NOMO-1 (cell line): ENCODE data around the gene TMEM178B.

Experiments used
- DNase-seq, 2 experiments: peaks; one replicate each; lab custom pipeline; 2025; ENCODE audit not compliant: unreplicated experiment in 2 of 2; lab: John Stamatoyannopoulos, UW

Gene TMEM178B

DNA sequence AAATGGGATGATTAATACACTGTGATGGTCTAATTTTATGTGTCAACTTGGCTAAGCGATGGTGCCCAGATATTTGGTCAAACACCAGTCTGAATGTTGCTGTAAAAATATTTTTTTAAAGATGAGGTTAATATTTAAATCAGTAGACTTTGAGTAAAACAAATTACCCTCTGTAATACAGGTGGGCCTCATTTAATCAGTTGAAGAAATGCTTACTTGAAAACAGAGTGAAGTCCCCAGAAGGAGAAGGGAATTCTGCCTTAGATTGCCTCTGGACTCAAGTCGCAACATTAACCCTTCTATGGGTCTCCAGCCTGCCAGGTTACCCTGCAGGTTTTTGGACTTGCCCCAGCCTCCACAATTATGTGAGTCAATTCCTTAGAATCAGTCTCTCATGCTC lies 427.6 kb downstream of the TMEM178B start:
- DNase-seq, result no peak

DNA sequence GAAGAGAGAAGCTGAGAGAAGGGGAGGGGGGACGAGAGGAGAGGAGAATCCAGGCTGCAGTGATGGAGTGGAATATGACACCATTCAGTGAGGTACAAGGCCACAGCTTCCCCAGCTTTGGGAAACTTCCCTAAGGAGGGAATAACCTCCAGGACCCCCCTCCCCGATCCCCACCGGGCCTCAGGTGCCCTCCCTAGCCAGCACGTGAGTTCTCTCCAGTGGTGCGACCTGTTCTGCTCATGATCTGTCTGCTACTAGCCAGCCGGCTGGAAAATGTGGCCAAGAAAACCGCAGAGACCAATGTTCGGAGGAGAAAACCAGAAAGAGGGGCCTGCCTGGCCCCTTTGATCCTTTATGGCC lies 437.4 kb downstream of the TMEM178B start:
- DNase-seq, result no peak

DNA sequence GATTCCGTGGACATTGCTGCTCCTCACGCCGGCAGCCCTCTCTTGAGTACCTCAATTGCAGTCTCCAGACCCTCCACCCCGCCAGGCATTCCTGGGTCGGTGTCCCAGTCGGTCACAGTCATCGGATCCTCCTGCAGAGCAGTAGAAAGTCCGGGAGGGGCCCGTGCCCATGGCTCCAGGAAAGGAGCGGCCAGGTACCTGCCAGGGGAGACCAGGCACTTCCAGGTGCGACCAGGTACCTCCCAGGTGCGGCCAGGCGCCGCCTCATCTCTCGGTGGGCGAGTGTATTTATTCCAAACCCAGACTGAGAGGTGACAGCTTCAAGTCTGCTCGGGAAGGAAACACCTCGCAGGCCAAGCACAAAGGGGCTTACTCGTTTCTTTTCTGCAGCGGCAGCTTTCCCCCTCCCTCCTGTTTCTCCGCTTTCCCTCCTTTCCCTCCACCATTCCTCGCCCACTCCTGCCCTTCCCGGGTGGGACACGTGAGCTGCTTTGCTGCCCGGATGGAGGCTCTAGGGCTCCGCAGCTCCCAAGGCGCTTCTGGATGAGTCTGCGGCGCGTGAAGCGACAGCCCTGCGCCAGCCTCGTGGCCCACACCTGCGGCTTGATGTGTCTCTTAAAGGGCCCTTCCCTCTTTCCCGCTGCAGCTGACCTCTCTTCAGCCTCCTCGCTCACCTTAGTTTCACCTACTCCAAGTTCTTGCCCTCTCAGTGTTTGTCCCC lies 438.0 kb downstream of the TMEM178B start:
- DNase-seq, result no peak

DNA sequence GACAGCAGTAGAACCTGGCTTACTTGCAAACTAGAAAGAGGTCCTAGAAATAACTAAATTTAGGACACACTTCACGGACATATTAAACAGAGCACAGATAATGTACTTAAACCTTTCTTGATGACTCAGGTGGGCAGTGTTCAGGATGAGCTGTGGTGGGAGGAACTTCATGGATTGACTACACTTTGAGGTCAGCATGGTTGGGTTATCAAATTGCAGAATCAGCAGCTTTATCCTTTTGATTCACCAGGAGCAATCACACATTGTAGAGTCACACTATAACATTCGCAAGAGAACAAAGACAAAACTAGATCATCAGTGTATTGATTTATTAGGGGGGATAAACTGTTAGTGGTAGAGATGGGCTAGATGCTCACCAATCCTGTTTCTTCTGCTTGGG lies 438.7 kb downstream of the TMEM178B start:
- DNase-seq, result no peak

DNA sequence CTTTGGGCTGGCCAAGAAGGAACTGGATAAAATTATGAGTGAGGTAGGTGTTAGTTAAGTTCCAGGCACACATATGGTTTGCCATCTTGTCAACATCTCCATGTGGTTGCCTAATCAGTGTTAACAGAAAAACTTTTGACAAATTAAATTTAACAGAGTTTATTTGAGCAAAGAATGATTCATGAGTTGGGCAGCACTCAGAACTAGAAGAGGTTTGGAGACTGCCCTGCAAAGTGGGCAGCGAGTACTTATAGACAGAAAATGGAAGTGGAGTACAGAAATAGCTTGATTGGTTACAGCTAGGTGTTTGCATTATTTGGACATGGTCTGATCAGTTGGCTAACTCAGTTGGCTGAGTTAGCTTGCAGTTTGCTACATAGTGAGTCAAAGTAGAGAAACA lies 439.9 kb downstream of the TMEM178B start:
- DNase-seq, result no peak

DNA sequence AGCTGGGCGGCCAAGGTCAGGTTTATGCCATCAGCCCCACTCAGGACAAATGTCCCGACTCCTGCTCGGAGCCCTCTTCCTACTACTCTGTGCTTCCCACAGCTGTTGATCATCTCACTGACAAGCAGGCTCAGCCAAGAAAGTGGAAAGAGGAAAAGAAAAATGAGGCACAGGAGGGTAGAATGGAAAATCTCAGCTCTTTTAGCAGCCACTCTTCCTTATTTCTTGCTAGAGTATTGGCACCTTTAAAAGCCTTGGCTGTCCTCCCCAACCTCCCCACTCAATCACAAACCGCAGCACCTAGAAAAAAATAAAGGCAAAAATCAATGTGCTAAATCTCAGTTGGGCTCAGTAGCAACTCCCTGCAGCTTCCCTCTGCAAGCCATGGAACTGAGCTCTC lies 442.1 kb downstream of the TMEM178B start:
- DNase-seq, result no peak

DNA sequence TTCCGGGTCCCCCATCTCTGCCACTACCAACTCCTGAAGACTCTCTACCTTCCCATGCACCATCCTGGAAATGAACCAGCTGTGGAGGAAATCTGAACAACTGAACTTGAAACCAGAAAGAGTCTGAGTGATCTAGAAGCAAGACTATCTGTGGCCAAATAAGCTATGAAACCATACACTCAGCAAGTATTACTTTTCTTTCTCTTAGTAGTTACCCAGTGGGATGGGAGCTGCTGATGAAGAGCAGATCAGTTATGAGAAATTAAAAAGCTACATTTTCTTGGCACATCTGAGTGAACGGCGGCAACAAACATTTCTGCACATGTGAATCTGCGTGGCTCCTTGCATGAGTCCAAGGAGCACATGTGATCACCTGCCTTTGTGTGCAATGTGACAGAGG lies 445.8 kb downstream of the TMEM178B start:
- DNase-seq, result no peak

DNA sequence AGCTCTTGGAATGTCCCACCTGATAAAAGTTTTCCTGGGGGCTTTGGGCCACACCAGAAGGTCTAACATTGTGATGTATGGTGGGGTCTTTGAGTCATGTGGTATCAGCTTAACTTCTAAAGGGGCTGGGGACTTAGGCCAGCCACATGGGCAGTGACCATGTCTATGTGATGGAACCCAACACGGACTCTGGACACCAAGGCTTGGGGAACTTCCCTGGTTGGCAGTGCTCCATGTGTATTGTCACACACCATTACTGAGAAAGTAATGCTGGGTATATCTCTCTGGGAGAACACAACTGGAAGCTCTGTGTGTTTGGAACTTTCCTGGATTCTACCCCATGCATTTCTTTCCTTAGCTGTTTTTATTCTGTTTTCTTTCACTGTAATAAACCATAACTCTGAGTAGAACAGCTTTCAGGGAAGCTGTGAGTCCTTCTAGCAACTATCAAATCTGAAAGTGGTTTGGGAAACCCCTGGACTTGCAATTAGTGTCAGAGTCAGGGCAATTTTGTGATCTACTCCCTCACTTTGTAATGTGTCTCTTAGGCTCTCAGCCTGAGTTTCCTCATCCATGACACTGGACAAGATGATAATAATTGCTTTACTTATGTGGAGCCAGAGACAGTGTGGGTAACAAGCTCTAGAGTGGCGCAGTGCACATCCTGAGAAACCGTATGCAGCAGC lies 448.9 kb downstream of the TMEM178B start:
- DNase-seq, result no peak

DNA sequence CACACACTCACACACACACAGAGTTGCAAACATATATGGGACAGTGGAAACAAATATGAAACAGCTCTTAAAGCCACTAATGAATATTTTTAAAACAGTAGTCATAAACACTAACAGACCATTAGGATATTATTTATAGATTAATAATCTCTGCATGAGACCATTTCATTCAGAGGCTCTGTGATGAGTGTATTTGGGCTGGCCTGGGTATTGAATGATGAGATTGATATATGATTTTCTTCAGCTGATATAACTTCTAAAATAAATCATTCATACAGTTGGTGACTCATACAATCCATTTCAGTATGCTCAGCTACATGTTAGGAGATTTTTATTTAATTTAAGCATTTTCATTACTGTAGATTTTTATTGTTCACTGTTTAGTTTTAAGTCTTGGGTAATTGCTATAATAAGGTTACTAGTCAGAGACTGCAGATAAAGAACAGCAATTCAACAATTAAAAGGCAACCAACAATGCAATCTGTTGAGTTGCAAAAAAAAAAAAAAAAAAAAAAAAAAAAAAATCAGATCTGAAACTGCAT lies 452.2 kb downstream of the TMEM178B start:
- DNase-seq, result no peak

DNA sequence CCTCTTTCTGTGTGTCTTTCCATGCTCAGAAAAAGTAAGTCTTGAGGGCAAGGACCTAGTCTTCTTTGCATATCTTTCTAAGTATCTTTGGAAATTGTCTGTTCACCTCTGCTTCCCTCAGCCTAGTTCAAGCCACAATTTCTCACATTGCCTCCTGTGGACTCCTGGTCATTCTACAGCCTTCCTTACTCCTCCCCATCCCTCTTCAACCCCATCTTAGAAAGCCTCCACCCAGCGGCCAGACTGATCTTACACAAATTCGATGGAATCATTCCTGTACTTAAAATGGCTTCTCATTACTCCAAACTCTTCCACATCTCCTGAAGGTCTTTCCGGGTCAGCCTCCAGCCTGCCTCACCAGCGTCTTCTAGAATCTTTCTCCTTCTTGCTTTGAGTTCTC lies 453.2 kb downstream of the TMEM178B start:
- DNase-seq, result no peak

DNA sequence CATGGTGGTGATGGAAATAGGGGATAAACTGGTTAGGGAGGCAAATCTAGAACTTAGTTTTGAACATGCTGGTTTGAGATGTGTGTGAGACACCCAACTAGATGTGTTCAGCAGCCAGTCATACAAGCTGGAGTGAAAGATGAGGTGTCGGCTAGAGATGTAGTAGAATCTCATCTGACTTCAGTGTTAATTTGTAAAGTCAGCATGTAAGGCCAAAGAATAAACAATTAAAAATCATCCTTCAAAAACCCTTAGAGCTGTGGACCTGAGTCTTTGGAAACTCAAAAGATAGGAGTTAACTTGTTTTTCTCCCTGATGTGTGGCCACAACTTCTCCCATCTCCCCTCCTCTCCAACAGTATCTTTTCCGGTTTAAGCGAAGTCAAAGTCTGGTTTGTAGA lies 454.5 kb downstream of the TMEM178B start:
- no peak for DNase-seq
